CMK (cell line): ENCODE data around the gene SPTBN1.

Source experiments
- DNase-seq: peaks from one replicate; pipeline ENCODE4 v3.0.0-alpha.2; 2010; ENCODE audit warnings: low read depth

Gene SPTBN1

DNA sequence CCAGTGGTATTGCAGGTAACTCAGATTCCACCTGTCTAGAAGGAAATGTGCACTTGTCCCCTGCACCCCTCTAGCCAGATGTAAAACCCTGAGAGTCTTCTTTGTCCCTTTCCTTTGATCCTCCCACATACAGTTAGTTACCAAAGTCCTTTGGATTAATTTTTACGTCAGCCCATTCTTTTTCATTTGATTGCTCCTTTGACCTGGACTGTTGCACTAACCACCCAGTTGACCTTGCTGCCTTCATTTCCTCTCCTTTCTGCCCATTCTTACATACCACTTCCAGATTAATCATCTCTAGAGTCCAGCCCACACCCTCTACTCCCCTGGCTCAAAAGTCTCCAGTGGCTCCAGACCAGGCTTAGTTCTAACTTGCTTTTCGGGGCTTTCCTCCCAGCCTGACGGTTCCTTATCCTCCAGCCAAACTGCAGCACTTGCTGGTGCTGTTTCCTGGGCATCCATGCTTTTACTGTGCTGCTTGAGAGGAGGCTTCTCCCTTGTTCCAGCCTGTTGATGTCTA lies 99.3 kb downstream of the SPTBN1 start:
- no peak for DNase-seq

- no peak for DNase-seq
These were observed 100.5 kb downstream of the SPTBN1 start for GRCh38 chr2:54556621-54557121.

DNA sequence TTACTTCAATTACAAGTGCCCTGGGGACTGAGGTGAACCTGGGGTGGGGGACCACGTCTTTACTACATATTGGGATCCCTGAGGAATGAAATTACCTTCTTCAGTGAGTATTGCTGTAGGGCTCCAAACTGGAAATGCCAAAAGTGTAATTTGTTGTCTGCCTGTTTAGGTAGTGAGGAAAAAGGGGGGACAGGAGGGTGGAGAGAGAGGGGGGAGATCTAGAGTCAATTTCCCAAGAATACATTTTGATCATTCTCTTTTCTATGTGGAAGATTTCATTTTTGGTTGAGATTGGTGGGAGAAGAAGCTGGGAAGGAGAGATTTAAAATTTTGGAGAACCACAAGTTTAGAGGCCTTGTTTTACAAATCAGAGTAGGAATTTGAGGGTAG lies 101.1 kb downstream of the SPTBN1 start:
- DNase-seq: no peak

DNA sequence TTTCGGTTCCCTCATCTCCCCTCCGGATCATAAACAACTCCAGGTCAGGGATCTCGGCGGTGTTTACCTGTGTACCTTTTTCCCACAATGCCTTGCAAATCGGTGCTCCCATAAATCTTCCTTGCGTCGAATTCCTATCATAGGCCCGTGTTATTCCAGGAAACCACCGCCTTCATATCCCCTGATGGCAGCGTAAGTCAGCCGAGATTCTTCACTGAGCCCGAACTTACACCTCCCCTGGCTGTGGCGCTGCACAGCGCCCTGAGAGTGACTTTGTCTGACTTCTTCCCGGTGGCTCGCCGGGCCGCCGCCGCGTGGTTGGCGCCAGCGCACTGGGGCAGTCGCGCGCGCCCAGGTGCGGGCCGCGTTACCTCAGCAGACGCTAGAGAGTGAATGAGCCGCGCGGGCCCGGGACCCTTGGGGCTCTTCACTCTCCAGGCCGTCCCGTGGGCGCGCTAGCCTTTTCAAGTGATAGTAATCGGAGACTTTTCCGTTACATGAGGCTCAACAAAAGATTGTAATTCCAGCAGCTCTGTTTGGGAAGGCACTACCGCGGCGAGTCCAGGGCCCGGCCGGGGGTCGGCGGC lies 101.6 kb downstream of the SPTBN1 start:
- no peak for DNase-seq

GRCh38 chr2:54558188-54559005 lies 102.3 kb downstream of the SPTBN1 start:
- DNase-seq: no peak

- no peak for DNase-seq
These were observed 102.9 kb downstream of the SPTBN1 start for GRCh38 chr2:54559006-54559445.

DNA sequence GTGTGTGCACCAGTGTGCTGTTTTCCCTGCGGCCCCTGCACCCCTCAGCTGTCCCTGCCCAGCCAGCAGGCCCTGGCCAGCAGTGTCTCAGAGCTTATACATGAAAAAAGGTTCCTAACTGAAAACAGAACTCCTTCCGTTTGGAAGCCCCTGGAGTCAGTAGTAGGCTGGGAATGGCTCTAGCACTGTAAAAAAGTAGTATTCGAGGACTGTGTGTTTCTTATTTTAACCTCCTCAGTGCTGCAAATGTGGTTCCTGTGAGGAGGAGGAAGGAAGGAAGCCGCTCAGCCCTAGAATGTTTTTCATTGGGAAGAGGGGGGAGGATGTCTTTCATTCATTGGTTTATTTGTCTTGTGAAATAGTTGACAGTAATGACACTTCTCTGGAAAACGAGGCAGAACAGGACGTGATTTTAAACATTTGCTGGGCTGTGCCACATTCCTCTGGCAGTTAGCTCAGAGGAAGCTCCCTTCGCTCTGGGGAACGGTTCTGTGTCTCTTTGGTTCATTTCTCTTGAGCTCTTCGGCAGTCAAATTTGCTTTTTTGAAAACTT lies 103.5 kb downstream of the SPTBN1 start:
- DNase-seq: no peak

GRCh38 chr2:54560146-54560881 lies 104.2 kb downstream of the SPTBN1 start:
- DNase-seq: no peak

DNA sequence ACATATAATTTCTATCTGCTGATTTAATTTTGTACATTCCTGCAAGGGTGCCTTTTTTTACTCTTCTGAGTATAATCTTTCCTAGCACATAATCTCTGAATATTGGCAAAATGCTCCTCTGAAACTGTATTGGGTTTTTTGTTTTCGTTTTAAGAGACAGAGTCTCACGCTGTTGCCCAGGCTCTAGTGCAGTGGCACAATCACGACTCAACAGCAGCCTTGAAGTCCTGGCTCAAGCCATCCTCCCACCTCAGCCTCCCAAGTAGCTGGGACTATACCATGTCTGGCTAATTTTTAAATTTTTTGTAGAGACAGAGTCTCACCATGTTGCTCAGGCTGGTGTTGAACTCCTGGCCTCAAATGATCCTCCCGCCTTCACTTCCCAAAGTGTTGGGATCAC lies 104.9 kb downstream of the SPTBN1 start:
- DNase-seq: no peak

- no peak for DNase-seq
These were observed 108.3 kb downstream of the SPTBN1 start for GRCh38 chr2:54564439-54564838.

DNA sequence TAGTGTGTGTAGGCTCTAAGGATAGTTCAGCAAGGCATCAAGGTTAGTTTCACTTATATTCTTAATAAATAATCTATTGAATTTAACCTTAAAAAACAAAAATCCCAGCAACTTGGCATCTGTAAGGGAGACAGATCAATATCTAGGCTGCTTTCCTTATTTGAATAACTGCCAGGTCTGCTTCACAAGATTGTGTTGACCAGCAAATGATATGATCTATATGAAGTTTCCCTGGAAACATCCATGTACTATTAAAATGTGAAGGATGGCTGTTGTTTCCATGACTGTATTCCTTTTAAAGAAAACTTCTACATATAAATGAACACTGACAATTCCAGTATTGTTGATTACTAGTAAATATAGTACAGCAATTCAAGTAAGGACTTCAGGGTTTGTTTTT lies 109.4 kb downstream of the SPTBN1 start:
- no peak for DNase-seq

DNA sequence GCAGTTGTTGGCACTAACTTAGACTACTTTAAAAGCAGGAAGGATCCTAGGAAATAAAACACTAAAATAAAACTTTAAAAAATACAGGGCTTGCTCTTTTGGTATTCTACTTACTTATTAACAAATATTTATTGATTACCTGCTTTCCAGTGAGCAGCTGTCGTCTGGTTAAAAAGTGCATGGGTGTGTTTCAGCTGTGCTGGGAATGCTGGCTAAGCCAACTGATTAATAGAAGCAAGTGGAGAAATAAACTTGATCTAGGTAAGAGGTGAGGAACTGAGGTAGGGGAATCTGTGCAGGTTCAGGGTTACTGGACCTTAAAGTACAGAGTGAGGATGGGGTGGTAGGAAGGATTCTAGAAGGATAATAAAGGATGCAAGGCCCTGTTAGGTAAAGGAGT lies 110.8 kb downstream of the SPTBN1 start:
- no peak for DNase-seq

DNA sequence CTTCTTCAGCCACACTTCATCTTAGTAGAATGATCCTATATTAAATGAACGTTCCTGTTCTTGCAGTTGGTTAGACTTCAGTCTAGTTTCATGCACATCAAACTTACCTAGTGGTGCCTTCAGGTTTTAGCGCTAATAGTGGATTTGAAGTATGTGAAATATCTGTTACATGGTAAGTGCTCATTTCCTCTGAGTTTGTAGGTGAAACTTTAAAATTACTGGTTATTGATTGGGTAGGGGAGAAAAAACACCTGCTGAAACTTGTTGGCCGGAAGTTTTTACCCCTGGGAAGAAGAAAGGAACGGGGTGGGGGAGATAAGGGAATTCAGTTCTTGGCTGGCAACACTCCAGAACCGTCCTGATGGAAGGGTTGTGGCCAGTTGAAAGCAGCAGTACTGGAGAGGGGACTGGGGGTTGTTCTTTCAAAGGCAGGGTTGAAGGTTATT lies 112.8 kb downstream of the SPTBN1 start:
- no peak for DNase-seq

DNA sequence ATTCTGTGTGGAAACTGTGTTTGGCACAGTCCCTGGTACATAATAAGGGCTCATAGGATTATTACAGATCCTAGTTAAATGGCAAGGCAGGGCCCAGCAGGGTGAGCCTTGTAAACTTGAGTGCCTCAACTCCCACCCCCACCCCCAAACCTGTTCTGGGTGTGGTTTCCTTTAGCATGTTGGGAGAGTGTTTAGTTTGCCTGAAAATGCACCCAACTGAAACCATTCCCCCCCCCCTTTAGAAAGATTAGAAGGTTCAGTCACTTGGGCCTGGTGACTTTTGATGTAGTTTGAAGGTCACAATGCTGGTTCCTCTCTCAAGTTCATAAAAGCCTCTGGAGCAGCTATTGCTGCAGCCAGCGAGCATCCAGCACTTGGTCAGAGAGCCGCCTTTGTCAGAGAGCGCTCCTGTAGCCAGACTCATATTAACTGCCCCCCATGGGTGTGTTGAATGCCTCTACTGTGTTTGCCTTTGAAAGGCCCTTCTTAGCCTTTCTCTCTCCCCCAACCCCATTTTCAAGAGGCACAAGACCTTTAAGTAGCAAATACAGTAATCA lies 113.7 kb downstream of the SPTBN1 start:
- DNase-seq: no peak

DNA sequence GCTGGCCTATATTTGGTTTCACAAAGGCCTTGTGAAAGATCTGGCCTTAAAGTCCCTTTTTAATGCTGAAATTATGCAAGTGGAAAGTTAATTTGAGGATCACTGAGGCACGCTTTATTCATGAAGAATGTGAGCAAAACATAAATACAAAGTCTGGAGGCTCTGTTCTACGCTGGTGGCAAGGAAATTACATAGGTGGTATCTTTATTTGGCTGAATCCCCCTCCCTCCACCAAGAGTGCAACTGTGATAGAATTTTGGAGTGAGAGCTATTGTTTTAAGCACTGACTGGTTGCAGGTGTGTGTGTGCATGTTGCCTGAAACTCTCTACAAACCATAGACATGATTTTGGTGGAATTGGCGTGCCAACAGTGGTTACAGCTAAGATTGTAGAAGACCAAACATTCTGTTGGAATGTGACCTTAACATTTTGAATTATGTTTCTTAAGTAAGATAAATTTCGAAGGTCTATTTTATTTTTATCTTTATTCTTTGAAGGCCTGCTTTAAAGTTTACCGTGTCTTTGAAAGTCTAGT lies 114.3 kb downstream of the SPTBN1 start:
- no peak for DNase-seq

DNA sequence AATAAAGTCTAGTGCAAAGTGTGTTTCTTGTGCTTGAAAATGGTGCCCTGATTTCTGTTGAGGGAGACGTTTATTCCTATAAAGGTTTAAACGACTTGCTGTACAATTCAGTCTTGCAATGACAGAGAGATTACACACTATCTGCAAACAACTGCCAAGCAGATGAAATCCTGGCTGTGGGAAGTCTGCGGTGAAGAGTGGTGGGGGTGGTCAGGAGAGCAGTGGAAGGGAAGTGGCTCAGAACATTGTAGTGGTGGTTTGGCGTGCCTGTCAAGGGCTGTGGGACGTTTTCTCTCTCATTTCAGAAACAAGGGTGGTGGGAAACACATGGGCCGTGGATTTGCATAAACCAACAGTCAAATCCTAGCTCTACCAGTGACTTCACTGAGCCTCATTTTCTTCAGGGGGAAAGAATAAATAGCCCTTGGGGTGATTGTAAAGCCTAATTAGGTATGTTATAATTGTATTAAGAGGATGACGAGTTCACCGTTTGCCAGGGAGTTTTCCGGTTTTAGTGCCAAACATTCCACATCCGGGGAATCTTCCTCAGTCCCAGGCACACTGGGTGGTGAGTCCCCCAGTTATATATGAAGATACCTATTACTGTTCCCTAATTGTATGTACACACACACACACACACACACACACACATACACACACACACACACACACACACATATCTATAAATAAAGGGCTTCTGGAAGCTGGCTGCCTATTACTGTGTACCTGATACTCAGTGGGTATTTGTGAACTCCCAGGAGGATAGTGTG lies 115.0 kb downstream of the SPTBN1 start:
- no peak for DNase-seq

- no peak for DNase-seq
These were observed 116.1 kb downstream of the SPTBN1 start for GRCh38 chr2:54572262-54572635.

- no peak for DNase-seq
These were observed 116.8 kb downstream of the SPTBN1 start for GRCh38 chr2:54572636-54573536.

- DNase-seq: no peak
These were observed 117.4 kb downstream of the SPTBN1 start for GRCh38 chr2:54573537-54573919.
